Left renal cortex interstitium (tissue), 4 donors: Measurements from ENCODE around the gene TERC. TPM values are rescaled to one million over a fixed set of nuclear protein-coding genes. Genes with fewer than 3 reads are reported as not detected.

Experiments used
- DNase-seq, 4 donors: peaks; one replicate each; pipeline ENCODE4 v3.0.0-alpha.2; 2013; ENCODE audit warnings: low read depth in 4 of 4, low spot score in 2 of 4, missing footprints in 1 of 4
- polyA plus RNA-seq, 4 donors: library from polyadenylated mRNA; unstranded; fragments of 120-200 nt; gene quantifications; one replicate each; pipeline ENCODE4 v1.2.1, GENCODE V29; 2013; ENCODE audit not compliant: insufficient read length in 4 of 4

The TERC gene
- polyA plus RNA-seq, result under 1 TPM in 2 of 4 donors, not detected in 2; 0.44 to 0.56 TPM

- DNase-seq, result peak; percentile 75 to 90 (median 85)
Observed at GRCh38 chr3:169764882-169765612, at the start of gene TERC. Gene TERC, minus strand, starts transcription at chr3:169765060.

GRCh38 chr3:169813757-169814517 lies 49.1 kb upstream of the TERC start:
- no peak for DNase-seq

GRCh38 chr3:169813278-169813677 lies 48.4 kb upstream of the TERC start:
- no peak for DNase-seq

- DNase-seq, result peak; percentile 54 to 58 (median 58)
Observed at GRCh38 chr3:169812332-169813235, 47.7 kb upstream of the TERC start, which contains the start of the genes LRRC34 and LRRIQ4. Gene LRRC34, minus strand, starts transcription at chr3:169812904. Its CDS starts 356 bp downstream, at chr3:169812548. Gene LRRIQ4, plus strand, starts transcription at chr3:169812870. Its CDS starts 9,052 bp downstream, at chr3:169821922.

- peak; percentile 24 to 58 (median 41) for DNase-seq
Observed at GRCh38 chr3:169811631-169812331, 46.9 kb upstream of the TERC start.

GRCh38 chr3:169809230-169809795 lies 44.5 kb upstream of the TERC start:
- no peak for DNase-seq

GRCh38 chr3:169804681-169805080 lies 39.8 kb upstream of the TERC start:
- no peak for DNase-seq

- DNase-seq, result no peak
Observed at GRCh38 chr3:169792359-169792758, 27.5 kb upstream of the TERC start.

GRCh38 chr3:169790687-169791429 lies 26.0 kb upstream of the TERC start:
- DNase-seq, result no peak

GRCh38 chr3:169790219-169790618 lies 25.4 kb upstream of the TERC start:
- DNase-seq, result no peak

- DNase-seq, result no peak
Observed at GRCh38 chr3:169787791-169788190, 22.9 kb upstream of the TERC start.

- DNase-seq, result no peak
Observed at GRCh38 chr3:169787120-169787519, 22.3 kb upstream of the TERC start.

GRCh38 chr3:169781209-169781855 lies 16.5 kb upstream of the TERC start:
- no peak for DNase-seq

GRCh38 chr3:169780742-169781141 lies 15.9 kb upstream of the TERC start:
- DNase-seq, result no peak

GRCh38 chr3:169777822-169778221 lies 13.0 kb upstream of the TERC start:
- no peak for DNase-seq

GRCh38 chr3:169774186-169774585 lies 9.3 kb upstream of the TERC start:
- no peak for DNase-seq

GRCh38 chr3:169772897-169773816 lies 8.3 kb upstream of the TERC start, which contains the start of gene MYNN:
Gene MYNN, plus strand, starts transcription at chr3:169773396. Its CDS starts 900 bp downstream, at chr3:169774296.
- DNase-seq, result peak; percentile 86 to 88 (median 86)
